SK-N-SH treated with all-trans-retinoic acid at 6 μM for 48 hours (cell line): ENCODE data around the gene EHMT2.

Experiments used
- ARNTL ChIP-seq: fragments of 450-650 bp; formaldehyde crosslinking; IDR thresholded peaks from 2 replicates; pipeline ENCODE4 v1.5.0; 2020; ENCODE audit warnings: low read depth, mild to moderate bottlenecking, moderate library complexity, borderline replicate concordance
- CSDC2 ChIP-seq: fragments of 250-450 bp; sonication (Bioruptor Pico); IDR thresholded peaks from 2 replicates; pipeline ENCODE4 v1.5.0; 2020; ENCODE audit warnings: mild to moderate bottlenecking, moderate library complexity
- PATZ1 ChIP-seq: fragments of 250-450 bp; sonication (Bioruptor Pico); IDR thresholded peaks from 2 replicates; pipeline ENCODE4 v1.8.0; 2020; ENCODE audit warnings: mild to moderate bottlenecking, moderate library complexity, borderline replicate concordance
- ZFP3 ChIP-seq: fragments of 250-450 bp; sonication (Bioruptor Pico); IDR thresholded peaks from 2 replicates; pipeline ENCODE4 v1.5.0; 2020; ENCODE audit warnings: mild to moderate bottlenecking, moderate library complexity

GRCh38 chr6:31935021-31935420, 37.5 kb upstream of the EHMT2 start:
- TF ChIP-seq ZFP3 (no peak), CSDC2 (CRISPR knock-in tag) (no peak), ARNTL (CRISPR knock-in tag) (no peak), PATZ1 (CRISPR knock-in tag) (no peak)
